ENCODE results near the gene NYAP1.

GRCh38 chr7:100538654-100539435 is 55.1 kb downstream of the NYAP1 start, which contains the start of gene AGFG2:
- no peak for TF ChIP-seq POLR2A (IDR thresholded peaks at IDR 0.05; ENCODE audit: low read depth, low read length)
- no peak for TF ChIP-seq POU2F2 (IDR thresholded peaks at IDR 0.05; ENCODE audit: low read depth, low read length)
- no peak for TF ChIP-seq POLR2AphosphoS5 (IDR thresholded peaks at IDR 0.05; ENCODE audit: low read depth, low read length)
- no peak; the same call in 1 of the 2 replicates for TF ChIP-seq TAF1 (IDR thresholded peaks at IDR 0.05; ENCODE audit: low read depth, low read length)
- TF ChIP-seq SPI1 (IDR thresholded peaks at IDR 0.05; ENCODE audit: low read depth, low read length), result no peak
